SHP77 treated with DMSO at 0.1 percent for 48 hours (cell line): Measurements from ENCODE around the gene RASSF4.
A peak's percentile ranks its signal among the peaks of the same experiment; 100 is the strongest.
"Not testable (repeated sequence)": the region's sequence is repeated elsewhere in the genome, so short reads cannot be mapped to it uniquely, and the experiment has no call there.

ENCODE experiments used
- DNase-seq: peaks from one replicate; lab custom pipeline; 2025; lab: John Stamatoyannopoulos, UW

Gene RASSF4

DNA sequence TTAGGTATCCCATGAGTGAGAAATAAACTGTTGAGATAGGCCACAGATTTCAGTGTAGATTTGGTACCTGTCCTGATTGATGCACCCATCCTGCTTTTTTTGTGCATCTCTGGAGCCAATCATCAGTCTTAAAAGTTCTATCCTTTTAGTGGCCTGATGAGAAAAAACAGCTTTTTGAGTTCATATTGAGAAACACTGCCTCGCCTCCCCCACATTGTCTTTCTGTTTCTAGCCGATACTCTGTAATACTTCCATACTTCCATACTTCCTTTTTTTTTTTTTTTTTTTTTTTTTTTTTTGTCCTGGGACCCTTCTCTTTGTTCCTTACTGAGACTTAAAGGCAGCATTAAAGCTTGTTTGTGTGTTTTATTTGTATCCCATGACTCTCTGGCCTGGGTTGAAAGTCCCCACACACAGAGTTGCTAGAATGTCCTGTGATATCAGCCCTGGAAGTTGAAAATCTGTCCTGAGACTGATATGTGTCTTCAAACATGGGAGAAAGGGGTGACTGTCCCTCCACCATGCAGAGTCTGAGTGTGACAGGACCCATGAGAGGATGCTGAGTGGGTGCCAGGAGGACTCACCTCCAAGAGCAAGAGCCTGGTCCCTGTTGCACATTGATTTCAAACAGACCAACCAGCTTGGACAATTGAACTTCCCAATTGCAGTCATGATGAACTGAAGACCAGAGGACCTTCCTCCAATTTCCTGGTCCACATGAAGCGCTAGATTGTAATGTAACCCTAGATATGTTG, 46.9 kb downstream of the RASSF4 start:
- no peak for DNase-seq

- DNase-seq: peak; percentile 28
These were observed 49.0 kb downstream of the RASSF4 start for GRCh38 chr10:45008524-45009161.

GRCh38 chr10:45014557-45014956, 55.0 kb downstream of the RASSF4 start:
- DNase-seq: not testable (repeated sequence)

DNA sequence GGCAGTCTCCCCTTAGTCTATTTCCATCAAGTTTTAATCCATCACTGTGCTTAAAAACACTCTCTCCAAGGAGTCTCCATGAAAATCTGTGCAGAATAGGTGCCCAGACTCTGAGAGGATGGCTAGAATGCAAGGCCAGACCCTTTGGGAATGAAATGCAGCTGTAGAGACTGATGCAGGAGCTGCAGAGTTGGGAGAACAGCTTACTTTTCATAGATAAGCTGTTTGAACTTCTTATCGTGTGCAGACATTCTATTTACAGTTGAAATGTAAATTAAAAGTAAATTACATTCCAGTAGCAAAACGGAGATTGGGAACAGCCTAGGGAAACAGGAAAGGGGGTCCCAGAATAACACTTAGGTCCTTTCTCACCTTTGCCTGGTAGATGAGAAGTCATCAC, 56.0 kb downstream of the RASSF4 start:
- DNase-seq: no peak

- no peak for DNase-seq
These were observed 63.8 kb downstream of the RASSF4 start for GRCh38 chr10:45023426-45023825.

DNA sequence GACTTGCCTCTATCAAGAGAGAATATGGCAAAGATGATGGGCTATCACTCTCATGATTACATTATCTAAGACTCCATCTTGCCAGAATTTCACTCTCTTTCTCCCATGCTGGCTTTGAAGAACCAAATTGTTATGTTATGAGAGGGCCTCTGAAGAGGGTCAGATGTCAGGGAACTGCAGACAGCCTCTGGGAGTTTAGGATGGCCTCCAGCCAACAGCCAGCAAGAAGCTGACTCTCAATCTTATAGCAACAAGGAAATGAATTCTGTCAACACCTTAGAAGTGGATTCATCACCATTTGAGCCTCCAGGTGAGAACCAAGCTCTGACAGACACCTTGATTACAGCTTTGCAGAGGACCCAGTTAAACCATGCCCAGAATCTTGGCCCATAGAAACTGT, 74.7 kb downstream of the RASSF4 start:
- DNase-seq: no peak

DNA sequence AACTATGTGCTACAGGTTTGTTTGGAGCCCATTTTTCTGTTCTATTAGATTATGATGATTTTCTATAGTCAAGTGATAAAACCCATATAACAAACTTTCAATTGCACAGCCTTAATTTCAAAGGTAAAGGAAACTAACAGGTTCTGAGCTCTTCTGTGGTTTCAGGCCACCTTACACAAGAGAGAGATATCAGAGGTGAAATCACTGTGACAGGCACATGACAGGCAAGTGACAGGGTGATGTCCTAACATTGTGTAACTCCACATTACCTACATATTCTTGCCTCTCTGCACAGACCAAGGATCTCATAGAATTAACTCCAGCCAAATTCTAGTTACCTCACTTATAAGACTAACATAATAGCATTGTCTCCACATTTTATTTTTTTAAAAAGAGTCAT, 76.1 kb downstream of the RASSF4 start:
- no peak for DNase-seq

- no peak for DNase-seq
These were observed 81.4 kb downstream of the RASSF4 start for GRCh38 chr10:45040921-45041542.

- DNase-seq: no peak
These were observed 84.7 kb downstream of the RASSF4 start for GRCh38 chr10:45044290-45044689.
